ENCODE results near the gene COA4.

Gene COA4

DNA sequence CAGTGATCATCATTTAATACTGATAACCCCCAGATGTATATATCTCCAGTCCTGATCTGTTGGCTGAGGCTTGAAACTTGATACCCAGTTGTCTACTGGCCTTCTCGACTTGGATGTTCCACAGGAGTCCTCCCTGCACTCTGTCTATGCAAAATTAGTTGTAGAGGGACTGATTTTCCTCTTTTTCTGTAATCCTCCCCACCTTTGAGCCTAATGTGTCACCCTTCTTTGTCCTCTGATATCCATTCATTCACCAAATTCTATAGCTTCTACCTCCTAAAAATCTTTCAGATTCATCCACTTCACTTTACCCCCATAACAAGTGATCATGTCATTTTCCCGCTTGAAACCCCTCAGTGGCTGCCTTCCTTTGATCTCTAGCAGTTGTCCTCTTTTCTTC, 16.4 kb downstream of the COA4 start:
- DNase-seq: no peak

GRCh38 chr11:73859671-73860070, 17.0 kb downstream of the COA4 start:
- no peak for DNase-seq

- no peak for DNase-seq
Measured at GRCh38 chr11:73856031-73856567, 20.5 kb downstream of the COA4 start.

GRCh38 chr11:73854680-73855079, 22.0 kb downstream of the COA4 start:
- no peak for DNase-seq

DNA sequence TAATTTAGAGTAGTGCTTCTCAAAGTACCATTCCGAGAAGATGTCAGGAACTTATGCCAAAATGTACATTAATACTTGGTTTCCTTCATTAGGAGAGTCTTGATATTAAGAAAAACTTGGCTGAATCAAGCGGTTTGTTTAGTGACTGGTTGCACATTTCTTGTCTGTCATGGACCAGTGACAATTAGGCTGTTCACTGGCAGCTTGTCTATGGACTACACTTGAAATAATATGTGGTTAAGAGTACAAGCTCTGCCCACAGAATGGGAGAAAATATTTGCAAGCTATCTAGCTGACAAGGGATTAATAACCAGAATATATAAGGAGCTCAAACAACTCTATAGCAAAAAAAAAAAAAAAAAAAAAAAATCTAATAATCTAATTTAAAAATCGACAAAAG, 24.6 kb downstream of the COA4 start:
- DNase-seq: no peak

DNA sequence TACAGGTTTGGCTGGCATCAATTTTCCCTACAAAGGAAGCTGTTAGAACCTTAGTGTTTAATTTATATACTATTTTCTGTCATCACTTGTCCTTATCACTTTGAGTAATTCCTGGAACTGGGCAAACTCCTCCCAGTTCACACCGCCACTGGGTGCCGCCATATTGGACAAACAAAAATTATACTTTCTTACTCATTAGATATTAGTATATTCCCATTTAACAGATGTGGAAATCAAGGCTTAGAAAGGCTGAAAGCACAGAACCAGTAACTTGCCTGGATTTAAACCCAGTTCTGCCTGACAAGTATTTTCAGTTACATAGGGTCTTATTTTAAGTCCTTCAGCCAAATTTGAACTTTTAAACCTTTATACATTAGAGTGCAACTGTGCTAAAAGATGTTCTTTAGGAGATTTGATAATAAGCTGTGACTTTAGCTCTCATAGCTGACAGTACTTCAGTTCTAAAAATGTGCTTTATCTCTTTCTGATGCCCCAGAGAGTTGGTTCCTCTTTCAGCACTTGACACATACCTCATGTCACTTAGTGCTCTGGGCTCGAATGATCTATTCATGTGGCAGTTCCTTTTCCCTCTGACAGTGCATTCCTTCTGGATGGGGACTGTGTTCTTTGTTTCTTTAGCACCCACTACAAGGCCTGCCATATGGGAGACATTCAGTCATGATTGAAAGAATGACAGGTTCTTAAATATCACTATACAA, 25.4 kb downstream of the COA4 start:
- DNase-seq: no peak

DNA sequence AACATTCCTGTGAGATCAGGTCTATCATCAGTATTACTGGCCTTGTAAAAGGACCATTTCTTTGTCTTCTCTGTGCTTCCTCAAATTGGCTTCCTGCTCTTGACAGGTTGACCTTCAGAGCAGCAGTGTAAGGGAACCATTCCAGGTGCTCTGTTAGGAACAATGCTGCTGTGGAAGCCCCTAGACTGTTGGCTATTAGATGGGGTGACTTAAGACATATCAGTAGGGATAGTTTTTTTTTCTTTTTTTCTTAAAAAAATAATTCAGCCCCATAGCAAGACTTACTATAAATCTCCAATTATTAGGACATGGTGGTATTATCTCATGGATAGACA, 37.6 kb downstream of the COA4 start:
- no peak for DNase-seq

DNA sequence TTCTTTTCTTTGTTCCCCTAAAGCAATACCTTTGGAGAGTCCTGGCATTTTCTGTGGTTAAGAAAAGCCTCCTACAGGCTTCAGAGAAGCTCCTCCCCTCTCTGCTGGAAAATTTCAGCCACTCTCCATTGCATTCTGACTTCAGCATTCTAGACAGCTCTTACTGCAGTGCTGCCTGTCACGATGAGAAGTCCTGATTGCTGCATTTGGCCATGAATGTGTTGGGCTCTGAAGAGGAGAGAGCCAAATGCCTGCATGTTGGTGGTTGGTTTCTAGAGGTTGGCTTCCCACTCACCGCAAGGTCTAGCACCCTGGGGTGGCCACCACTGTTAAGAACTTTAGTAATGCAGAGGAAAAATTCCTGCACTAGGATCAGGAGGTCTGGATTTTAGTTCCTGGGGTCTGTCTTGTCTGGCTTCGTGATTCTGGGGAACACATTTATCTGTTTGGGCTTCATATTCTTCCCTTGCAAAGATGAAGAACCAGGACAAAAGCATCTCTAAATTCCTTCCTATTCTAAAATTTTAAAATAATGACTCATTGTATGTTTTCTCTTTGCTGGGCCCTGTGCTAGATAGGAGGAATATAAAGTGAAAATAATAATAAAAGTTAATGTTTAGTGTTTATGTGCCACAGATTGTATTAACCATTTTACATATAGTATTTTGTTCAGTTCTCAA, 38.1 kb downstream of the COA4 start:
- DNase-seq: no peak

DNA sequence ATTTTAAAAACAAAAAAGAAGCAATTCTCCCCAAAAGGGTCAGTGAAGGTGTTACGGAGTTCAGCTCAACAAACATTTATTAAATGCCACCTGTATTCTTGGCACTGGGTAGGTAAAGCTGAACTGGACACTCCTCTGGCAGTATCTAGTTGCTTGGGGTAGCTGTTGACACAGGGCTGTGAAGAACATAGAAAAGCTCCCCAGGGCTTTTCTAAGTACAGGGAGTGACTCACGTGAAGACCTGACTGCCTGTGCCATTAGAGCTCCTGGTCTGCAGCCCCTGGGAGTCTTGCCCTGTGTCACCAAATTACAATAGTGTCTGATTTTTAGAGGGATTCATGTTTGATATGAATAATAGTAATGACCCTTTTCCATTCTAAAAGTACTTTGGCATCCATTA, 43.6 kb downstream of the COA4 start:
- no peak for DNase-seq

DNA sequence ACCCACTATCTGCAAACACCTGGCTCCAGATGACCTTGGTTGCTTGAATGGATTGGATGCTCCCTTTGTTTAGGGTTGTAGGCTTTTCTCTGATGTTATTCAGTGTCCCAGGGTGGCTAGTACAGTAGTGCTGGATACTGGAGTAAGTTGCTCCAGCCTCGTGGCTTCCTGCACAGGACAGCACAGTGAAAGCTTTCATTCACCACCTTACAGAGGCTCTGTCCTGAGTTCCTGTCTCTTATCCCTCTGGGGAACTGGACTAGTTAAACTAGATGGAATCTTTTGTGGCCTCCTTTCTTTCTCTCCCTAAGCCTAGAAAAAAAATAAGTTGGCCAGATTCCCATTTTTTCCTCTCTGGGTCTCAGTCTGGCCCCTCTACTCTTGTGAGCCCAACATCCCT, 46.4 kb downstream of the COA4 start:
- DNase-seq: no peak
